Activated CD8-positive, alpha-beta memory T cell treated with anti-CD3 and anti-CD28 coated beads, Interleukin-2, amount 10 ng/mL, durations not matched to agents 7 days and 5 days (primary cell): ENCODE results near the gene LMX1B. TPM values are rescaled to one million over a fixed set of nuclear protein-coding genes. Genes with fewer than 3 reads are reported as not detected.

Experiments used
- ATAC-seq: fragments of 150-1000 bp; cut with Tn5 transposase; one replicate; pipeline ENCODE4 v1.10.0; 2021; ENCODE audit warnings: moderate library complexity
- CTCF ChIA-PET: fragments of 350-600 bp; sonication (Branson Sonifier 250); formaldehyde crosslinking; loops from one replicate; lab custom pipeline; 2021; ENCODE audit warnings: antibody characterized with exemption; lab: Charles Lee
- DNase-seq: peaks from one replicate; pipeline ENCODE4 v3.0.0-alpha.2; 2020
- H3K27ac Mint-ChIP-seq: one replicate; pipeline ENCODE4 v1.8.0; 2021; ENCODE audit warnings: mild to moderate bottlenecking, mixed read lengths
- H3K27me3 Mint-ChIP-seq: one replicate; pipeline ENCODE4 v1.8.0; 2021; ENCODE audit warnings: mixed read lengths
- H3K36me3 Mint-ChIP-seq: one replicate; pipeline ENCODE4 v1.8.0; 2021; ENCODE audit warnings: mild to moderate bottlenecking, mixed read lengths
- H3K4me1 Mint-ChIP-seq: one replicate; pipeline ENCODE4 v1.8.0; 2021; ENCODE audit warnings: mixed read lengths
- H3K4me3 Mint-ChIP-seq: one replicate; pipeline ENCODE4 v1.8.0; 2021; ENCODE audit warnings: mild to moderate bottlenecking, moderate library complexity, mixed read lengths
- H3K9me3 Mint-ChIP-seq: one replicate; pipeline ENCODE4 v1.8.0; 2022; ENCODE audit warnings: low read depth, mixed read lengths
- total RNA-seq, 2 experiments: library from RNA; stranded (reverse); gene quantifications; one replicate each; pipeline ENCODE4 v1.2.3, GENCODE V29; 2021

LMX1B gene
- total RNA-seq, 2 experiments from 2014 or later, result not detected

DNA sequence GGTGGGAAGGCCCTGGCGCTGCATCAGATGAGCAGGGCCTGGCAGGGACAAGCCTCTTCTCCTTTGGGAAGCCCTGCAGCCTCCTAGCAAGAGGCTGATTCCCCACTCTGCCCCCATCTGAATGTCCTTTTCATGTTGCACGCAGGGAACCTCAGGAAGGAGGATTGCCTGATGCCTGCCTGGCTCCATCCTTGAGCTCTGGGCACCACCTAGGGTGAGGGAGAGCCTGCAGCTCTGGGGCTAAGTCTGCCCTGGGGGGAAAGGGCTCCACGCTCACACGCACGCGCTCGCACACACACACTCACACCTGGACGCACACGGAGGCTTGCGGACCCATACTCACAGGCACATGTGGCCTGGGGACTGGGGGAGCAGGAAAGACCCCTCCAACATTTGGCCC, 86.6 kb downstream of the LMX1B start:
- Mint-ChIP-seq H3K27me3 (peaks cover 27% of the 10 kb centered on the region), H3K27ac (no peak overlapping the region), H3K4me1 (peaks cover 9% of the 10 kb centered on the region), H3K36me3 (no peaks in the 10 kb centered on the region), H3K4me3 (no peak overlapping the region), H3K9me3 (no peaks in the 10 kb centered on the region)
- CTCF ChIA-PET, result interaction anchor here (1.1 to 14.2 kb wide), 2 partner anchors 10 to 77 kb away, joined by 5 to 609 read pairs; no protein-coding TSS in a partner anchor
- ATAC-seq (no peak), DNase-seq (no peak)

- ATAC-seq, result no peak
- no peak overlapping the region for H3K27ac Mint-ChIP-seq
- no peak overlapping the region for H3K4me3 Mint-ChIP-seq
- no peak for DNase-seq
- CTCF ChIA-PET, result interaction anchor here (0.9 to 14.2 kb wide), 8 partner anchors 11 to 90 kb away, joined by 3 to 609 read pairs (median 13); no protein-coding TSS in a partner anchor
- H3K9me3 Mint-ChIP-seq, result no peaks in the 10 kb centered on the region
- no peaks in the 10 kb centered on the region for H3K36me3 Mint-ChIP-seq
- peaks cover 30% of the 10 kb centered on the region for H3K27me3 Mint-ChIP-seq
- H3K4me1 Mint-ChIP-seq, result peaks cover 12% of the 10 kb centered on the region
Observed at GRCh38 chr9:126700903-126701812, 87.4 kb downstream of the LMX1B start.

DNA sequence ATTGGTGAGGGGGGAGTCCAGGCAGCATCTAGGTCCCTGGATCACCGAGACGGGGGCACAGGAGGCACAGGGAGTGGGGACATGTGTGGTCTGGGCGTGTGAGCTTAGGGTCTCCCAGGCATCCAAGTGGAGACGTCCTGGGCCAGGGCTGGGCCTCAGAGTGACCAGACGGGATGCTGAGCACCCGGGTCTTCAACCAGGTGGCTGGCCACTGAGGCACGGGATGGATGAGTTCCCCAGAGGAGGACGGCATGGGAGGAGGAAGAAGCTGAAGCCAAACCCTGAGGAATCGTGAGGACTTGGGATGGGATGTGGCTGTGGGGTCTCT, 88.0 kb downstream of the LMX1B start:
- ATAC-seq (no peak), DNase-seq (no peak)
- H3K4me3 Mint-ChIP-seq, result no peak overlapping the region
- H3K27ac Mint-ChIP-seq, result no peak overlapping the region
- CTCF ChIA-PET, result interaction anchor here (0.9 to 14.2 kb wide), 9 partner anchors 11 to 89 kb away, joined by 3 to 609 read pairs (median 7); no protein-coding TSS in a partner anchor
- H3K36me3 Mint-ChIP-seq, result no peaks in the 10 kb centered on the region
- H3K9me3 Mint-ChIP-seq, result no peaks in the 10 kb centered on the region
- peaks cover 14% of the 10 kb centered on the region for H3K4me1 Mint-ChIP-seq
- H3K27me3 Mint-ChIP-seq, result peaks cover 34% of the 10 kb centered on the region

- Mint-ChIP-seq H3K27me3 (peaks cover 35% of the 10 kb centered on the region), H3K4me1 (peaks cover 14% of the 10 kb centered on the region), H3K36me3 (no peaks in the 10 kb centered on the region), H3K27ac (no peak overlapping the region), H3K4me3 (no peak overlapping the region), H3K9me3 (no peaks in the 10 kb centered on the region)
- CTCF ChIA-PET, result interaction anchor here (0.9 to 14.2 kb wide), 16 partner anchors 9 to 214 kb away, joined by 3 to 609 read pairs (median 3); partner anchors contain the start of gene LMX1B
- ATAC-seq (no peak), DNase-seq (peak; percentile 56)
Observed at GRCh38 chr9:126702151-126703001, 88.6 kb downstream of the LMX1B start.

DNA sequence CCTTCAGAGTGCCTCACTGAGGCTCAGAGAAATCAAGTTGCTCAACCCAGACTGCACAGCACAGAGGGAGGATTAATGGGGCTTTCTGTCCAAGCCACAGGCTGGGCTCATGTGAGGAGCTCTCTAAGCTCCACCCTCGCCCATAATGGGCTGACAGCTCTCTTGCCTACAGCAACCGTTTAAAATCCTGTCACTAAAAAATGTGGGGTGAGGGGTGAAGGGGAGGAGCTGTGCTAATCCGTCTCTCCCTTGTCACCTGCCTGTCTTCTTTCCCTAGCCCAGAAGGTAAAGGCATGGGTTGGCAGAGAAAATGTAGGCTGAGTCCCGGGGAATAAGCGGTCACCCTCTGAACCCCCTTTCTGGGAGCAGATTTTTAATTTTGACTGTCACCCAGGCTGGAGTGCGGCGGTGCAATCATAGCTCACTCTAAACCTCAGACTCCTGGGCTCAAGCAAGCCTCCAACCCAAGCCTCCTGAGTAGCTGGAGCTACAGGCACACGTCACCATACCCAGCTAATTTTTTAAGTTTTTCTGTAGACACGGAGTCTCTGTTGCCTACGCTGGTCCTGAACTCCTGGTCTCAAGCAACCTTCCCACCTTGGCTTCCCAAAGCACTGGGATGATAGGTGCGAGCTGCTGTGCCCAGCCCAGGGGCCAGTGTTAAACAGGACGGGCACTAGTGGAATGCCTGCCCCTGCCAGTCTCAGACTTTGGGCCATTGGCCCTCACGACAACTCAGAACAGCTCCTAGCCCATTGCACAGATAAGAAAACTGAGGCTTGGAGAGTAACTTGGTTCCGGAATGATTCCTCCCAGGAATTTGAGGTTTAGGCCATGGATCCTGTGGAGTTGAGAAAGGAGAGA, 89.5 kb downstream of the LMX1B start:
- Mint-ChIP-seq H3K4me3 (no peak overlapping the region), H3K27me3 (peaks cover 35% of the 10 kb centered on the region), H3K36me3 (no peaks in the 10 kb centered on the region), H3K4me1 (peaks cover 14% of the 10 kb centered on the region), H3K27ac (no peak overlapping the region), H3K9me3 (no peaks in the 10 kb centered on the region)
- CTCF ChIA-PET, result interaction anchor here (0.8 to 14.2 kb wide), 16 partner anchors 8 to 213 kb away, joined by 3 to 609 read pairs (median 3); partner anchors contain the start of genes LMX1B and ZBTB43
- ATAC-seq (no peak), DNase-seq (no peak)

- H3K27ac Mint-ChIP-seq, result no peak overlapping the region
- no peak for DNase-seq
- no peaks in the 10 kb centered on the region for H3K36me3 Mint-ChIP-seq
- peaks cover 14% of the 10 kb centered on the region for H3K4me1 Mint-ChIP-seq
- no peak overlapping the region for H3K4me3 Mint-ChIP-seq
- no peaks in the 10 kb centered on the region for H3K9me3 Mint-ChIP-seq
- no peak for ATAC-seq
- peaks cover 35% of the 10 kb centered on the region for H3K27me3 Mint-ChIP-seq
- CTCF ChIA-PET, result interaction anchor here (0.8 to 14.2 kb wide), 9 partner anchors 8 to 101 kb away, joined by 3 to 609 read pairs (median 39); partner anchors contain the start of gene ZBTB43
Observed at GRCh38 chr9:126703866-126704156, 90.1 kb downstream of the LMX1B start.

DNA sequence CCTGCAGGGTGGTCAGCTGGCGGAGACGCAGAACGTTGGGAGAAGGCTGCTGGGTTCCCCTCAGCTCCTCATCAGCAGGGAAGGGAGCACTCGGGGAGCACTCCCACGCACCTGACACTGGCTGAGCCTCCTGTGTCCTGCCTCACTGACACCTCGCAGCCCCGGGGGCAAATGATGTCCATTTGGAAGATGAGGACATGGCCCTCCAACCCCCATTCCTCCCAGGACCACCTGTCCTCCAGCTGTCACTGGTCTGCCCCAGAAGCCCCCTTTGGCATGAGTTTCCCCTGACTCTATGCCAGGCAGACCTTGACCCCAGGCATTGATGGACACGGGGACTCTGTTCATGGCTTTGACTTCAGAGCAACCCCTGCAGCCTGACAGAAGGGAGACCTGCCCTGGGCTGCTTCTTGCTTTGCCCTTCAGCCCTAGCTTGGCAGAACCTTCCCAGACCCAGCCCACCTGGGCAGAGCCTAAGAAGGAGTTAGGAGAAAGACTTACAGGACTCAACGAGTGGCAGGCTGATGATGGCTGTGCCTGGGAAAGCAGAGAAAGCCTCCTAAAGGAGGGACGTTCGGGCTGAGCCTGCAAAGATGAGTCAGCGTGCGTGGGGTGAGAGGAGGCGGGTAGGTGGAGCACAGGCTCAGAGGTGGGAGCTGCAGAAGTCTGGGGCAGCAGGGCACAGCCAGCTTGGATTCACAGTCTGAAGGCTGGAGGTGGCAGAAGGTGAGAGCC, 90.6 kb downstream of the LMX1B start:
- DNase-seq, result peak; percentile 37
- no peak for ATAC-seq
- Mint-ChIP-seq H3K9me3 (no peaks in the 10 kb centered on the region), H3K27me3 (peaks cover 35% of the 10 kb centered on the region), H3K27ac (no peak overlapping the region), H3K36me3 (no peaks in the 10 kb centered on the region), H3K4me1 (peaks cover 14% of the 10 kb centered on the region), H3K4me3 (no peak overlapping the region)
- CTCF ChIA-PET, result interaction anchor here (1.0 to 14.2 kb wide), 18 partner anchors 8 to 202 kb away, joined by 3 to 609 read pairs (median 12); partner anchors contain the start of genes LMX1B and ZBTB43

DNA sequence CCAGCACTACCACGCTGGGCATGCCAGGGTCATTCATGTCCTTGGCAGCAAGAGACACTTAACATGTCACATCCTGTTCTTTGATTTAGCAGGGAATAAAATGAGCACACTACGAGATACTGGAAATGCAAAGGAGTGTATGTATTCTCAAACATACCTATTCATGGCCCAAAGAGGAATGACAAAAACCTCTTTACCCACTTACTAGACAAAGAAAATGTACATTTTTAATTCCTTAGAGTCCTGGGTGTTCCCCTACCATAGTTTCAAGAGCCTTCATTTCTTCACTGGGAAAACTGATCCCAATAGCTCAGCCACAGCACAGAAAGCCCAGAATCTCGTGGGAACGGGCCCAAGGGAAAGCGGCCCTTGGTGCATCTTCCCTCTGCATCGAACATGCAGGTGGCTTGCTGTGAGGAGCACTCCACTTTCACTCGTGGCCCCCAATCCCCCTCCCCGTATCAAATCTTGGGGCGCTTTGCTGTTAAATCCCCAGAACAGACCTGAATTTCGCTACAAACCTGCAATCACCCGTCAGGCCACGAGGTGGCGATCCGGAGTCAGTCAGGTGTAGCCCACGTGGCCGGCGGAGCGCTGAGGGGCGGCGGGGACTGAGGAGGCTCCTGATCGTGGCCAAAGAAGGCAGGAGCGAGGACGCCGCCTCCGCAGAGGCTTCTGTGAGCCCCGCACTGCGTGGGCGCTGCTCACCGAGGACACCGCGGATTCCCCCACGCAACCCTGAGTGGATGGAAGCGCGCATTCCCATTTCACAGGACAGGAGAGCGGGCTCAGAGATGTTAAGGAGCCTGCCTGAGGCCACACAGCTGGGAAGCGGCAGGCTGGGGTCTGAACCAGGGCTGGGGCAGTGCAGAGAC, 91.4 kb downstream of the LMX1B start:
- no peaks in the 10 kb centered on the region for H3K9me3 Mint-ChIP-seq
- ATAC-seq, result peak; percentile 71
- CTCF ChIA-PET, result interaction anchor here (0.8 to 14.2 kb wide), 26 partner anchors 9 to 202 kb away, joined by 3 to 609 read pairs (median 8); partner anchors contain the start of genes LMX1B and ZBTB43
- no peaks in the 10 kb centered on the region for H3K36me3 Mint-ChIP-seq
- DNase-seq, result peak; percentile 88
- H3K27ac Mint-ChIP-seq, result no peak overlapping the region
- peaks cover 35% of the 10 kb centered on the region for H3K27me3 Mint-ChIP-seq
- H3K4me3 Mint-ChIP-seq, result no peak overlapping the region
- peaks cover 14% of the 10 kb centered on the region for H3K4me1 Mint-ChIP-seq

GRCh38 chr9:126705767-126706697, 92.3 kb downstream of the LMX1B start:
- H3K27me3 Mint-ChIP-seq, result peaks cover 37% of the 10 kb centered on the region

DNA sequence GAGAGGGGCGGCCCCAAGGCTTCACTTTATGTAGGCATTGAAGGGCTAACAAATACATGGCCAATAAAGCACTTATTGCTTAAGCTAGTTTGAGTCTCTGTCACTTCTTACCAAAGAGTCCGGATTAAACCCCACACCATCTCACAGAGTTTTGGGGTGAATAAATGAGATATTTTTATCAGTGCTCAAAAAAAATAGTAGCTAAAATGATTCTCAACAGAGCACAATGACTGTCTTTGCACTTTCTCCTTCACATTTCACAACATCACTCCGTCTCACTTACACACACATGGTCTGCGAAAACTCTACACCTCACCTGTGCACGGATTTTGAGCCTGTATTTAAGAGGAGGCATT, 92.9 kb downstream of the LMX1B start:
- H3K9me3 Mint-ChIP-seq, result no peaks in the 10 kb centered on the region
- H3K36me3 Mint-ChIP-seq, result no peaks in the 10 kb centered on the region
- no peak for DNase-seq
- H3K27ac Mint-ChIP-seq, result no peak overlapping the region
- H3K27me3 Mint-ChIP-seq, result peaks cover 36% of the 10 kb centered on the region
- CTCF ChIA-PET, result interaction anchor here (0.7 to 14.2 kb wide), 26 partner anchors 8 to 237 kb away, joined by 3 to 609 read pairs (median 6); partner anchors contain the start of genes RALGPS1 and ZBTB43
- peaks cover 14% of the 10 kb centered on the region for H3K4me1 Mint-ChIP-seq
- no peak overlapping the region for H3K4me3 Mint-ChIP-seq
- ATAC-seq, result no peak

More at GRCh38 chr9:126705767-126706697, 92.3 kb downstream of the LMX1B start:
- DNase-seq (peak; percentile 83), ATAC-seq (peak; percentile 80)
- CTCF ChIA-PET, result interaction anchor here (0.5 to 14.2 kb wide), 34 partner anchors 9 to 888 kb away, joined by 3 to 609 read pairs (median 5); partner anchors contain the start of genes RALGPS1 and ZBTB43
- Mint-ChIP-seq H3K36me3 (no peaks in the 10 kb centered on the region), H3K4me1 (peaks cover 14% of the 10 kb centered on the region), H3K9me3 (no peaks in the 10 kb centered on the region), H3K4me3 (no peak overlapping the region), H3K27ac (no peak overlapping the region)
